GM10248 (cell line): ENCODE results near the gene HDAC4.

Experiments used
- CTCF ChIA-PET: fragments of 300-600 bp; sonication (Branson Sonifier 250); formaldehyde crosslinking; extraction: SDS; loops from one replicate; lab custom pipeline; 2021; ENCODE audit warnings: antibody characterized with exemption; lab: Yijun Ruan, JAX
- POLR2A ChIA-PET: fragments of 350-650 bp; sonication (Branson Sonifier 250); formaldehyde crosslinking; extraction: SDS; loops from one replicate; lab custom pipeline; 2020; ENCODE audit warnings: antibody characterized with exemption; lab: Yijun Ruan, JAX
- DNase-seq: peaks from one replicate; pipeline ENCODE4 v3.0.0; 2012; ENCODE audit errors: extremely low spot score
- TF ChIP-seq, protein P1 (sequence below): IDR thresholded peaks from 2 replicates; pipeline ENCODE4 v1.5.1; 2012; ENCODE audit warnings: mild to moderate bottlenecking, low read depth; ENCODE audit errors: extremely low read depth, missing control alignments, control extremely low read depth

The HDAC4 gene

DNA sequence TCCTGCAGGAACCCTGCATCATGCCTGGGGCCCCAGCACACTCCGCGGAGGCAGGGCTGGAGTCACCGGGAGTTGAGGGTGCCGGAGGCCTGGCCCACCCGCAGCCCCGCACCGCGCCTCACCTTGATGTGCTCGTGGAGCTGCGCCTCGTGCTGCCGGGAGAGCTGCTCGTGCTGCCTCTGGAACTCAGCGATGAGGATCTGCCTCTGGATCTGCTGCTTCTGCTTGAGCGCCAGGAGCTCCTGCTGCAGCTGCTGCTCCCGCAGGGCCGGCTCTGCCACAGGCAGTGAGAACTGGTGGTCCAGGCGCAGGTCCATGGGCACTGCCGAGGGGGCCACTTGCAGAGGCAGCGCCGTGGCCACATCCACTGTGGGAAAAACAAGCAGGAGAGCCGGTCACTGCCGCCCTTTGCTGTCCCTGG lies 211.1 kb downstream of the HDAC4 start:
- POLR2A ChIA-PET, result interaction anchor here (0.7 kb wide), 1 partner anchor 287 kb away, joined by 6 read pairs; no protein-coding TSS in a partner anchor
- no peak for DNase-seq
- CTCF ChIA-PET, result interaction anchor here (1.3 kb wide), 1 partner anchor 23 kb away, joined by 3 read pairs; no protein-coding TSS in a partner anchor
- TF ChIP-seq, protein P1, sequence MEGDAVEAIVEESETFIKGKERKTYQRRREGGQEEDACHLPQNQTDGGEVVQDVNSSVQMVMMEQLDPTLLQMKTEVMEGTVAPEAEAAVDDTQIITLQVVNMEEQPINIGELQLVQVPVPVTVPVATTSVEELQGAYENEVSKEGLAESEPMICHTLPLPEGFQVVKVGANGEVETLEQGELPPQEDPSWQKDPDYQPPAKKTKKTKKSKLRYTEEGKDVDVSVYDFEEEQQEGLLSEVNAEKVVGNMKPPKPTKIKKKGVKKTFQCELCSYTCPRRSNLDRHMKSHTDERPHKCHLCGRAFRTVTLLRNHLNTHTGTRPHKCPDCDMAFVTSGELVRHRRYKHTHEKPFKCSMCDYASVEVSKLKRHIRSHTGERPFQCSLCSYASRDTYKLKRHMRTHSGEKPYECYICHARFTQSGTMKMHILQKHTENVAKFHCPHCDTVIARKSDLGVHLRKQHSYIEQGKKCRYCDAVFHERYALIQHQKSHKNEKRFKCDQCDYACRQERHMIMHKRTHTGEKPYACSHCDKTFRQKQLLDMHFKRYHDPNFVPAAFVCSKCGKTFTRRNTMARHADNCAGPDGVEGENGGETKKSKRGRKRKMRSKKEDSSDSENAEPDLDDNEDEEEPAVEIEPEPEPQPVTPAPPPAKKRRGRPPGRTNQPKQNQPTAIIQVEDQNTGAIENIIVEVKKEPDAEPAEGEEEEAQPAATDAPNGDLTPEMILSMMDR, result no peak

DNA sequence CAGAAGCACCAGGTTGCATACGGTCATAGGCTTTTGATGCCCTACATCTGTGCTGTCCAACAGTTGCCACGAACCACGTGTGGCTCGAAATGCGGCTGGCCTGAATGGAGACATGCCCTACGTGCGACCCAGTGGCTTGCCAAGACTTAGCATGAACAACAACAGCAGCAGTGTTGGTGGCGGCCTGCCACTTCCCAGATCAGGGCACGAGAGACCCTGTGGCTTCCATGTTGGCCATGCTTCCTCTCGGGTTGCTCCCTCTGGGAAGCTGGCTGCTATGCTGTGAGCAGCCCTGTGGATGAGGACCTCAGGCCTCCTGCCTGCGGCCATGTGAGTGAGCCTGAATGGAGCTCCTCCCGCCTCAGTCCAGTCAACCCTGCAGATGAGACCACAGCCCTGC lies 212.3 kb downstream of the HDAC4 start:
- ChIA-PET POLR2A (no interaction called here), CTCF (no interaction called here)
- TF ChIP-seq, protein P1, result no peak
- DNase-seq, result no peak

DNA sequence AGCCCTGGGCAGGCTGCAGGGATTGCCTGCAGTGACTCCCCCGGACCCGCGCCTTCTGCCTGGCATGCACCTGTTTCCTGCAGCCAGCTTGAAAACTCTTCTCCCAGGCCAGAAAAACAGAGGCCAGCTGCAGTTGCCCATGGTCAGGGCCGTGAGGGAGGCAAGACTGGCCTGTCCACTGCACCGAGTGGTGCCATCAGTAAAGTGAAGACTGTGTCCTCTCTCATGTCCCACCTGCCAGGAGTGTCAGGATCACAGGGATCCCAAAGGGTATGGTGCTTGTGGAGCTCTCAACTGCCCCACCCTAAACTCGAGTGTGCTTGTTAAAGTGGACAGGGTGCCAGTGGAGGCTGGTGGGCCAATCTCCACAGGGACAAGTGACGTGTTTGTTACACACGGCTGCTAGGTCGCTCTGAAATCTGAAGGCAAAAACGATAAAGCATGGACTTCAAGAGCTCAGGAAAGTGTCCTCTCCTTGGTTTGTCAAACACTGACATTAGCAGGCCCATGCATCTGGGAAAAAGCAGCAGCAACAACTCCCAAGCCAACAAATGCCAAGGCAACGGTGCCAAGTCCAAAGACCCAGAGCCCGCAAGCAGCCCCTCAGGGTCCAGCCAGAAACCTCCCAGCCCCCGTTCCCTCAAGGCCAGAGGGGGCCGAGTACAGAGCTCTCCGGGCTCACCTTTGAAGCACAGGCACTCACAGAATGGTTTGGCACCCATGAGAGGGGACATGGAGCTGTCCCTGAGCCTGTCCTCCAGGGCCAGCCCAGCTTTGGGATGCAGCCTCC lies 213.2 kb downstream of the HDAC4 start:
- ChIA-PET CTCF (no interaction called here), POLR2A (no interaction called here)
- TF ChIP-seq, protein P1, result no peak
- DNase-seq, result no peak

DNA sequence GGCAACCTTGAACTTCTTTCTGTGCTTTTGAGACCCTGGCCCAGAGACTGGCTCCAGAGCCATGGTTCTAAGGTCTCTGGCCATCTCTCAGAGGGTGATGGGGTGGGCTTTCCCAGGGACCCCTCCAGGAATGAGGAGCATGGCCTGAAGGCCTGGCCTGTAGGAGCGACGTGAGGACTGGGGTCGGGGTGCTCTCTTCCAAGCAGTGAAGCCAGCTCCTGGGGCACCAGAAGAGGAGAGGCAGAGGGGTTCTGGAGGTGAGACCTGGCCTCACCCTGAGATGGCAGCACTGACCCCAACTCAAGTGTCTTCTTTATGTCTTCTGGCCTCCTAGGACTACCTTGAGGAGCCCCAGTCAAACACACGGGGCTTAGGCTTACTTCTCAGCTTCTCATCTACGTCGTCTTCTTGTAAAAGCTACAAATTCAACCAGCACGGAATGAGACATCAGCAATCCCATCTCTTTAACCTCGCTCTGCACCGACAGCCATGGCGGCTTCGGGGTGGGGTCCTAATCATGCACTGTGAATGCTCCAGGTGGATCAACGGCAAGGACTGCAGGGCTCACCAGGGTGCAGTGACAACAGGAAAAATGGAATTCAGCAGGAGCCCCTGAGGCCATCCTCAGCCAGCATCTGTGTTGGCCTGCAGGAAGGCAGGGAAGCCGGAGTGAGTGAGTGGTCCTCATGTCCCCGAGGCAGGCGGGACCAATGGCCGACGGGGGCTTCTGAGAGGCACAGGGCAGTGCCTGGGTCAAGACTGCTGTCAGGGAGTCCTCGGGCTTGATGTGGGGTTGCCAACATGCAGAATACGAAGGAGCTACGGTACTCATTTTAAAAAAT lies 214.1 kb downstream of the HDAC4 start:
- ChIA-PET CTCF (no interaction called here), POLR2A (no interaction called here)
- DNase-seq, result no peak
- TF ChIP-seq, protein P1, result no peak

DNA sequence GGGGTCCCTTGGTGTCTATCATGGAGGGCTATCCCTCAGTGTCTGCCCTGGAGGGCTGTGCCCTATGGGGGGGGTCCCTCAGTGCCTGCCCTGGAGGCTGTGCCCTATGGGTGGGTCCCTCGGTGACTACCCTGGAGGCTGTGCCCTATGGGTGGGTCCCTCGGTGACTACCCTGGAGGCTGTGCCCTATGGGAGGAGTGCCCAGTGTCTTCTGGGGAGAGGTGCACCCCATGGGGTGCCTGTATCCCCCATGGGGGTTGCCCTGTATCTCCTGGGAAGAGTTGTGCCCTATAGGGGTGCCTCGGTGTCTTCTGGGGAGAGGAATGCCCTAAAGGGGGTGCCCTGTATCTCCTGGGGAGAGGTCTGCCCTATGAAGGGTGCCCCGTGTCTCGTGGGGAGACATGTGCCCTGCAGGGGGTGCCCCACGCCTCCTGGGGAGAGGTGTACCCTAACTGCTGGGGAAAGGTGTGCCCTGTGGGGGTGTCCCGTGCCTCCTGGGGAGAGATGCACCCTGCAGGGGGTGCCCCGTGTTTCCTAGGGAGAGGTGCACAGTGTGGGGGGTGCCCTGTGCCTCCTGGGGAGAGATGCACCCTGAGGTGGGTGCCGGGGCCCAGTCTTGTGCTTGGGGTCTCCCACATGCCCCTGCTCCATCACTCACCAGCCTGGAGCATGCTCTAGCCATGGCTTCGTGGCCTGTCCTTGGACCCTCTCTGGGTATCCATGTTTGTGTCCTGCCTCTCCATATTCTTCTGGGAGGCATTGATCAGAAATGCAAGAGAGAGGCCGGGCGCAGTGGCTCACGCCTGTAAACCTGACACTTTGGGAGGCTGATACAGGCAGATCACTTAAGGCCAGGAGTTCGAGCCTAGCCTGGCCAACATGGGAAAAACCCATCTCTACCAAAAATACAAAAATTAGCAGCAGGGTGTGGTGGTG lies 215.6 kb downstream of the HDAC4 start:
- ChIA-PET CTCF (no interaction called here), POLR2A (no interaction called here)
- TF ChIP-seq, protein P1, result no peak
- DNase-seq, result no peak

DNA sequence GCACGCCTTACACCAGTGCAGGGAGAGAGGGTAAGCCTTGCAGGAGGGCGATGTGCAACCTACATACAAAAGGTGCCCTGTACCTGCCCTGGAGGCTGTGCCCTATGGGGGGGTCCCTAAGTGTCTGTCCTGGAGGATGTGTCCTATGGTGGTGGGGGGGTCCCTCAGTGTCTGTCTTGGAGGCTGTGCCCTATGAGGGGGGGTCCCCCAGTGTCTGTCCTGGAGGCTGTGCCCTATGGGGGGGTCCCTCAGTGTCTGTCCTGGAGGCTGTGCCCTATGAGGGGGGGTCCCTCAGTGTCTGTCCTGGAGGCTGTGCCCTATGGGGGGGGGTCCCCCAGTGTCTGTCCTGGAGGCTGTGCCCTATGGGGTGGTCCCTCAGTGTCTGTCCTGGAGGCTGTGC lies 216.6 kb downstream of the HDAC4 start:
- ChIA-PET POLR2A (no interaction called here), CTCF (no interaction called here)
- no peak for DNase-seq
- TF ChIP-seq, protein P1, result no peak
